GM18867 (cell line): ENCODE measurements around the gene AKAP6.

Experiments
- ATAC-seq: cut with Tn5 transposase; IDR thresholded peaks from one replicate; pipeline ENCODE4 v1.9.1; 2021; ENCODE audit warnings: mild to moderate bottlenecking, moderate library complexity; ENCODE audit not compliant: unreplicated experiment

AKAP6 gene

GRCh38 chr14:32330351-32331111 lies 1.4 kb downstream of the AKAP6 start:
- ATAC-seq: no peak

GRCh38 chr14:32331206-32331605 lies 2.1 kb downstream of the AKAP6 start:
- ATAC-seq: no peak

GRCh38 chr14:32332415-32333316 lies 3.6 kb downstream of the AKAP6 start:
- no peak for ATAC-seq

DNA sequence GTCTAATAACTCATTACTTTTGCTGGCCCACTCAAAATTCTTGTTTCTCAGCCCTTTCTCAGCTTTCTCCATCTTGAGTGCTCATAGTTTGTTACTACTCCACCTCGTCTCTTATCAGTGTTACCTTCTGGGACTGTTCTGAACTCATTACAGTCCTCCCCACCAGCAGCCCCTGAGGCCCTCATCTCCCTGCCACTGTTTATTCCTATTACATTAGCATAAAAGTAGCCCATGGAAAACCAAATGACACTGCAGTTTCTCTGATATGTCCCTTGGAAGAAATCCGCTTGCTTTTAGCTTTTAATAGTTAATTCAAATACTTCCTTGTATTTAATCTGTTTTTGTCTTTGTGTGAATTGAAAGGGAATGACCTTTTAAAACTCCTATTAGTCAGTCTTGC lies 7.6 kb downstream of the AKAP6 start:
- ATAC-seq: no peak

DNA sequence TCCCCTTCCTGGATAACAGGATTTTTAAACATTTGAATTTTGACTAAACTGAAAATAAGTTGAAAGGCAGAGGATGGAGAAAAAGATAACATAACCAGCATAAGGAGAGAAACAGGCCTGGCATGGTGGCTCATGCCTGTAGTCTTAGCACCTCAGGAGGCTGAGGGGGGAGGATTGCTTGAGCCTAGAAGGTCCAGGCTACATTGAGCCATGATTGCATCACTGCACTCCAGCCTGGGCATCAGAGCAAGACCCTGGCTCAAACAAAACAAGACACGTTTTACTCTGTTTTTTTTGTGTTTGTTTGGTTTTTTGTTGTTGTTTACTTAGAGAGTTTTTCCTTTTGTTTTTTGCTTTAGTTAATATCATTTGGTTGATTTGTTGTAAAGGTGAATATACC lies 8.7 kb downstream of the AKAP6 start:
- ATAC-seq: no peak

DNA sequence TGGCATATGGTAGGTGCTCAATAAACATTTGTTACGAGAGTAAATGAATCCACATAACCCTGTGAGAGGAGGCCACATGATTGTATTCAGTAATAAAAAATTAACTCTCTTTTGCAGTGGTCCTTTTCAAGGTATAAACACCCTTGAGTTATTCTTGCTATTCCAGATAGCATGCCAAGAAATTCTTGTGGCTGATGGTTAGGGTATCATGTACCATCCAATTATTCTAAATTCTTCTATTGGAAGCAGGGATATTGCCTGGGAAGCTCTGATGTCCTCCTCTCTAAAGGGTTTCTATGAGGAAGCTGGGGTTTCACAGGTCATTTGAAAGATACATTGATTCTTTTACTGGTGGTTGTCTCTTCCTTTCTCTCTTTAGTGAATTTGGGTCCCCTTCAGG lies 10.1 kb downstream of the AKAP6 start:
- ATAC-seq: no peak

DNA sequence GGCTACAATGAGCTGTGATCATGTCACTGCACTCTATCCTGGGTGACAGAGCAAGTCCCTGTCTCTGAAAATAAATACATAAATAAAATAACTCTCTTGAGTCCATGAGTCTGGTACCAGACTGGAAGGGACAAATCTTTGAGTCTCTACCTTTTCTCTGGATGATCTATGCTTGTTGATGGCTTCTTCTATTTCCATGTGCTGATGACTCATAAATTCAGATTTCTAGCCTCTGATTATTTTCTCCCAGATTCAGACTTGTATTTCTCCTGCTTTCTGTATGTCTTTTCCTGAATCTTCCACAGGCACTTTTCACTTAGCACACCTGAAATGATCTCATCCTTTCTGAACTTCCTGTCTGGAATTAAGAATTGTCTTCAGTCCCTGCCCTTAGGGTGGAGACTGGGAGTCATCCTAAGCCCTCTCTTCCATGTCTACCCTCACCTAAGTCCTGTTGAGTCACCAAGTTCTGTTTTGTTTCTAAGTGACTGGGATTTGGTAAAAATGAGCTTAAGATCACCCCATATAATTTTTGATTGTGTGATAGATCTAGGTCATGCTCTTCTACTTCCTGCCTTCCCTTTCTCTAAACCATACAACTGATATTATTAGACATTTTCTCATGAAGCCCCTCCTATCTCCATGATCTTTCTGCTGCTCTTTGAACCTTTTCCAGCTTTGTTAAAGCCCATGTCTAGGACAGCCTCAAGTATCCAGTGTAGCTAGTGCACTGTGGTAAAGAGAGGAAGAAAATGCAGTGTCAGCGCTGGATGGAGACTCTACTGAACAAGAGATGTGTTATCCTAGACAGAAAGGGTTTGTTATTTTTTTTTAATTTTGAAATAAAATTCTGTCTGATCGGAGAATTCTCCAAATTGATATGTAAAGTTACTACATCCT lies 13.1 kb downstream of the AKAP6 start:
- ATAC-seq: no peak

DNA sequence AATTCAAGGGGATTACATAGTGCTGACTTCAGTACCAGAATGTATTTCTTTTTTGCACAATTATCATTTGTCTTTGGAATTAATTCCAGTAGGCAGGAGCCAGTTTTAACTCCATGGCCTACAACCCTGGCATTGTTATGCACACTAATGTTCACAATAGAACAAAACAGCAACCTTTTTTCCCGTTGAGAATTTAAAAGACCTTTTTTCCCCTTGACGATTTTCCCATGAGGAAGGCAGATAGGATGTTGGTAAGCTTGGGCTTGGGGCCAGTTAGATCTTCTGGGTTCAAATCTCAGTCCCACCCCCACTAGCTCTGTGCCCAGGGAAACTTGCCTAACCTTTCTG lies 13.7 kb downstream of the AKAP6 start:
- no peak for ATAC-seq

GRCh38 chr14:32343926-32344430 lies 14.9 kb downstream of the AKAP6 start:
- ATAC-seq: no peak

DNA sequence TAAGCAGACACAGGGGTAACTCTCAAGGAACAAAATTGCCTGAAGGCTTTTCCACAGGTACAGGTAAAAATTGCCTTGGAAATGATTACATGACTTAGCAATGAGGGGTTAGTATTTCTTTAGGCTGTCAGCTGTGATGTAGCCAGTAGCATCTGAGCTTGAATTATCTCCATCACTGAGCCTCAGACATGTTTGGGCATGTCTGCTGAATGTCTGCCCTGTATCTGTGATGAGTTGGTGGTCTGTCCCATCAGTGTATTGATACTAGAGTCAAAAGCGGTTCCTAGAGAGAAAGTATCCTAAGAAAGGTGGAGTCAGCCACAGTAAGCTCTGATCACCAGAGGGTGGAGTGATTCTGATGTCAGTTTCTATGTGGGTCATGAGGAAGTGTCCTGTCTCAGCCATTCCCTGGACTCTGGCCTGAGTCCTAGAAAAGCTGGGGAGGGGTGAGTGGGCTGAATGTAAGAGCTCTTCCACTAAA lies 16.3 kb downstream of the AKAP6 start:
- ATAC-seq: no peak

DNA sequence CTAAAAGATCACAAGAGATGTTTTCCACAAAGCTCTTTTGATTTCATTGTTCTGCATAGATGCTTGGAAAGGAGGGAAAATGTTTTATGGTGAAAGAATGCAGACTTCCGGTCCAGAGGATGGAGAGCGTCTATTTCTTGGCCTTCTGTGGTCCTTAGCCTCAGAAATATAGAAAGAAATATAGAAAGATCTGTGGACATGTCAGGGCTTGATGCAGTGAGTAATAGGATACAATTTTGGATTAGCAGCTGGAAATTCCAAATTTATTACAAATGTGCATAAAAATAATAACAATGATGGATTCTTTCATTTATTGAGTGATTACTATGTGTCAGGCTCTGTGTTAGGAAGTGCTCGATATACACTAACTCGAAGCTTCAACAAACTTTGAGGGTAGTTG lies 20.2 kb downstream of the AKAP6 start:
- no peak for ATAC-seq

DNA sequence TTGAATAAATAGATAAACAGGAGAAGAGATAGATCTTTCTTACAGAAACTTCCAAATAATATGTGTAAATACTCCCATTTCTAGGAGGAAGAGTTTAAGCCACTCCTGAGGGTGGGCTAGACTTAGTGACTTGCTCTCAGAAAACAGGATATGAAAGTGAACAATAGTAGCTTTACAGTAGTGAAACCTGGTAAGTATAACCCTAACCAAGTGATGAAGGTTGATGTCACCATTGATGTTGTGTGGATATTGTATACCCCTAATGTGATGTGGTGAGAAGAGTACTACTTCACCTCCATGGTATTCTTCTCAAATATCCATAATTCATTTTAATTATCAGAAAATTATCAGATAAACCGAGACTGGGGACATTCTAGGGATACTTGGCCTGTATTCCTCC lies 20.9 kb downstream of the AKAP6 start:
- ATAC-seq: peak; percentile 100

DNA sequence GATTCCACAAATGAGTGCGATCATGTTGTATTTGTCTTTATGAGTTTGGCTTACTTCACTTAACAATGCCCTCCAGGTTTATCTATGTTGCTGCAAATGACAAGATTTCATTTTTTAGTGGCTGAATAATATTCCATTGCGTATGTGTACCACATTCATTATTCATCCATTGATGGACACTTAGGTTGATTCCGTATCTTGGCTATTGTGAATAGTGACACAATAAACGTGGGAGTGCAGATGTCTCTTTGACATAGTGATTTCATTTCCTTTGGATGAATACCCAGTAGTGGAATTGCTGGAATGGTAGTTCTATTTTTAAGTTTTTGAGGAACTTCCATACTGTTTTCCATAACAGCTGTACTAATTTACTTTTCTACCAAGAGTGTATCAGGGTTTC lies 23.5 kb downstream of the AKAP6 start:
- no peak for ATAC-seq

- no peak for ATAC-seq
These were observed 25.6 kb downstream of the AKAP6 start for GRCh38 chr14:32354716-32355115.

DNA sequence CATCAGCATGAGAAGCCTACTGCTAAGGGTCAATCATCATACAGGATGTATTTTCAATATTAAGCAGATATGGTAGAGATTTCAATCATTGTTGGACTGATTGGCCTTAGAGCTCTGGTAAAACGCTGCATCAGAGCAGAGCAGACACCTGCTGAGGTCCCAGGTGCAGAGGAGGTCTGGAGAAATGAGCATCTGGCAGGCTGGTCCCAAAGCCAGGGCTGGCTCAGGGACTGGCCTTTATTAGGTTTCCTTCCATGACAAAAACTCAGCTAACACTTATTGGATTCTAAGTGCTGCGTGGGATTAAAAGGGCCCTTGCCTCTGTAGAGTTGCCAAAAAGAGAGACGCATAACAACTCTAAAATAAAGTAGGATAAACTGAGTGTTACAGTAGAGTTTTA lies 29.7 kb downstream of the AKAP6 start:
- ATAC-seq: no peak

GRCh38 chr14:32361674-32362073 lies 32.6 kb downstream of the AKAP6 start:
- ATAC-seq: no peak

- ATAC-seq: no peak
These were observed 34.7 kb downstream of the AKAP6 start for GRCh38 chr14:32363761-32364160.

DNA sequence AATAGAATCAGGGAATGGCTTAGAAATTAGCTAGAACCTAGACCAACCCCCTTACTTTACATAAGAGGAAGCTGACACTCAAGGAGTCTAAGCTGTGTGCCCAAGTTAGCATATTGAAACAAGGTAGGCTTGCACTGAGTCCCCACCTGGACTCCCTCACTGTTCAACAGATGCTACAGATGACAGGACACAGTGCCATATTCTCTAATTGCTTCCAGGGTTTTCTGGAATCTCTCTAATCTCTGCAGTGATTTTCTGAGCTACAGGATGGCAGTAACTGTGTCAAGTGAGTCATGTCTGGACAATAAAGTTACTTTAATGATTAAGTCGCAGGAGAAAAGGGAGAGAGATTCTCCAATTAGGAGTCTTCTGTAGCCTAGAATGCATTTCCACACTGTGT lies 35.8 kb downstream of the AKAP6 start:
- no peak for ATAC-seq

DNA sequence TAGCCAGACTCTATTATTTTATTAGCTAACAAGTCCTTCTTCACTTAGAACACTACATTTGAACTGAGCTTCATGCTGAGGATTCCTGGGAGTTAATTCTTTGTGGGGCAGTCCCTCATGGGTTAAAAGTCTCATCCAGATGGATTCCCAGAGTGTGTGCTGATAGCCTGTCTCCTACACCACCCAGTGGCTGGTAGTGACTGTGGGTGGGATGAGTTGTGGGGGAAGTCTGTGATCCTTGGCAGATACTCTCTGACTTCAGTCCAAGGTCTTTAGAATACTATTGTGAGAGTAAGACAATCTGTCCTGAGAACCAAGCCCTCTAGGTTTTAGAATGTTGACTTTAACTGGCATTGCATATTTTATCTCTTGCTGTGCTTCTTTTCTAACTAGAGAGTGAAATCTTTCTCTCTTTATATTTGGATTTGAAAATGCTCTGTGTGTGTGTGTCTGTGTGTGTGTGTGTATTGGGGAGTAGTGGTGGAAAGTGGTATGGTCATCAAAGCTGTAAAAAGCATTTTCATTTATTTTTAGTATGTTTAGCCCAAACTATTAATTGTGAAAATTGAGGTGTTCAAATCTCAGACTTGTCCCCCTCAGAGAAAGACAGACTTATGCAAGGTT lies 37.3 kb downstream of the AKAP6 start:
- ATAC-seq: no peak

GRCh38 chr14:32366986-32367385 lies 37.9 kb downstream of the AKAP6 start:
- ATAC-seq: no peak
